Measurements from ENCODE around the gene TMEM74B.
A peak's percentile ranks its signal among the peaks of the same experiment; 100 is the strongest.
"Not testable (repeated sequence)": the region's sequence is repeated elsewhere in the genome, so short reads cannot be mapped to it uniquely, and the experiment has no call there.

Gene TMEM74B
- 0 to 0.18 (median 0.04) reads per million in 18 experiments for total RNA-seq

DNA sequence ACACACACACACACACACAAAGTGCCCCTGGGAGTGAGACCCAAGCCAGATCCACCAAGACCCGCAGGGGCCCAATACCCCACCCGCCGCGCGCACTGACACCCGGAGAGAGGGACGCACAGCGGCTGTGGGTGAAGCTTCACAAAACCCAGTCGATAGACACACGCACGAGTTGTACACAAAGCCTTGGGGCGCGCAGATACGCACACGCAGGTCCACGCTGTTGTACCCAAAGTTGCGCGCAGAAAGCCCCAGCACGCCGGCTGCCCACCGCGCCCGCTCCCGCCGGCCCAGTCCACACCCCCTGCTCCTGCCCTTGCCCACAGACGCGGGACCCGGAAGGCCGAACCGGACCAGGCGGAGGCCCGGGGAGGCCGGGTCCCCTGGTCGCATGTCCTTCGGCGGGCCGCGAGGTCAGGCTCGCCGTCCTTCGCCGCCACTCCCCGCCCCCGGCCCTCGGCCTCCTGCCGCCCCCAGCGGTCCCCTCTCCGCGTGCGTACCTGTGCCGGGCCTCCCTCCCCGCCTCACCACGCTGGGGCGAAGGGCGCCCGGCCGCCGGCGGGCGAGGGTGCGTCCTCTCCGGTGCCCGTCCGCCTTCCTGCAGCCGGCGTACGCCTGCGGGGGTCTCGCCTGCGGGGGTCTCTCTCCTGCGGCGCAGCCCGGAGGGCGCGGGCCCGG is at the start of gene TMEM74B:
Gene TMEM74B, minus strand, starts transcription at position 344 of the 678 bp plus-strand sequence. CDS start 1,180 bp downstream, outside the sequence.
- no peak for DNase-seq

DNA sequence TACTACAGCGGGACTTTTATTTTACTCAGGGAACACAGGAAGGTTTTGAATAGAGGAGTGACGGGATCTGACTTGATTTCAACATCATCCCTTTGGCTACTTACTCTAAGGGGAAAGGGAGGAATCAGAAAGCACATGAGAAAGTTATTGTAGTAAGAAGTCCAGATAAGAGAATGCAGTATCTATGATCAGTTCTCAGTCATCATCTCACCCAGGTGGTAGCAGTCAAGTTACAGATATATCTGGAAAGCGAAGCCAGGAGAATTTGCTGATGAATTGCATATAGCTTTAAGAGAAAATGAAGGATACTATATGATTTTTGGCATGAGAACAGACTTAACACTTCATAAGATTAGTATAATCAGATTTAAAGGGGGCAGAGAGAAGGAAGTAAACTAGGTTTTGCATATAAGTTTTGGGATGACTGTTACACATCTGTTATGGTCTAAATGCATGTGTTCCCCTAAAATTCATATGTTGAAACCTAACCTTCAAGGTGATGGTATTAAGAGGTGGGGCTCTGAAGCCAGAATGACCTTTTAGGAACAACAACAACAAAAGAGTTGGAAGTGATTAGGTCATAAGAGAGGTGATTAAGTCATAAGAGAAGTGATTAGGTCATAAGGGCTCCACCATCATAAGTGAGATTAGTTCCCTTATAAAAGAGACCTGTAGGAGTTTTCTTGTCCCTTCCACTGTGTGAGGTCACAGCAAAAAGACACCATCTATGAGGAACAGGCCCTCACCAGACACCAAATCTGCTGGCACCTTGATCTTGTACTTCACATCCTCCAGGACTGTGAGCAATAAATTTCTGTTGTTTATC is 47.7 kb upstream of the TMEM74B start:
- DNase-seq: no peak

DNA sequence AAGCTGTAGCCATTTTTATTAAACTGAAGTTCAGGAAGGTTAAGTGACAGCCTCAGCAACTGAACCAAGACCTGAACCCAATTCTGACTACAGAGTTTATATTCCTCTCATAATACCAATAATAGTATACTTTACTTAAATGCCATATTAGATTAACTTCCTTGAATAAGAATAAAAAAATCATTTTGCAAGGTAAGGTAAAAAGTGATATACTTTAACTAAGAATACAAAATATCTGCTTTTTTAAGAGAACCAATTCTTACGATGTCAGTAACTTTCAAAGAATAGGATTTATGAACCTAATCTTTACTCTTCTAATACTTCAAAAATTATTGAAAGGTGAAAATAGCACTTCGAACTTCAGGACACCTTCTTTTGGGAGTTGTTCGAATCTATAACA is 44.8 kb upstream of the TMEM74B start:
- DNase-seq: no peak

DNA sequence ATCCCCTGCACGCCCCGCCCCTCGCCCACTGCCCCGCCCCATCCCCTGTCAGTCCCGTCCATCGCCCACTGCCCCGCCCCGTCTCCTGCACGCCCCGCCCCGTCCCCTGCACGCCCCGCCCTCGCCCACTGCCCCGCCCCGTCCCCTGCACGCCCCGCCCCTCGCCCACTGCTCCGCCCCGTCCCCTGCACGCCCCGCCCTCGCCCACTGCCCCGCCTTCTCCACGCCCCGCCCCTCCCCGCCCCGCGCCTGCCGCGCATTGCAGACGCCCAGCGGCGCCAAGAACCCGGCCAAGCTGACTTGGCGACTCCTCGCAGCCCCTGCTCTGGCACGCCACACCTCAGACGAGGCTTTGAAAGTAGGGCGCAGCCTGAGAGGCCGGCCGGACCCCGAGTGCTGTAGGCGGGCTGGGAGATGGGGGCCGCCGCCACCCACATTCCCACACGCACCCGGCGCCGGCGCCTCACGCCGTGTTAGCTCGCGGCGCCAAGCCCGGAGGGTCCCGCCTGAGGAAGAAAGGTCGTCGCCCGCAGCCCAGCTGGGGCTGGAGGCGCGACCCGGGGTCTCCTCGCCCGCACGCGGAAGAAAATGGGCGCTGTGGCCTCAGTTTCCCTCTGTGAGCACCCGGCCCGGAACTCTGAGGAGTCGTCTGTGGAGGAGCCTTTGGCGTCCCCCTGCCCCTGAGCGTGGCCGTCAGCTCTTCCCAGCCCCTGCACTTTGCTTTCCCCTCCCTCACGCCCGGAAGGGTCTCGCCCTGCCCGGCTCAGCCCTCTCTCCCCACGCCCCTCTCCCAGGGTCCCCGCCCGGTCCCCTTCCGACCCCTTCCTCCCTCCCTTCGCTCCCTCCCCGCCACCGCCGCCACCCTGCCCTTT is 41.2 kb upstream of the TMEM74B start, which contains the start of gene RAD21L1:
Gene RAD21L1, plus strand, starts transcription at position 262 of the 872 bp plus-strand sequence. CDS start 2,410 bp downstream, outside the sequence.
- DNase-seq: peak; percentile 33 to 64

DNA sequence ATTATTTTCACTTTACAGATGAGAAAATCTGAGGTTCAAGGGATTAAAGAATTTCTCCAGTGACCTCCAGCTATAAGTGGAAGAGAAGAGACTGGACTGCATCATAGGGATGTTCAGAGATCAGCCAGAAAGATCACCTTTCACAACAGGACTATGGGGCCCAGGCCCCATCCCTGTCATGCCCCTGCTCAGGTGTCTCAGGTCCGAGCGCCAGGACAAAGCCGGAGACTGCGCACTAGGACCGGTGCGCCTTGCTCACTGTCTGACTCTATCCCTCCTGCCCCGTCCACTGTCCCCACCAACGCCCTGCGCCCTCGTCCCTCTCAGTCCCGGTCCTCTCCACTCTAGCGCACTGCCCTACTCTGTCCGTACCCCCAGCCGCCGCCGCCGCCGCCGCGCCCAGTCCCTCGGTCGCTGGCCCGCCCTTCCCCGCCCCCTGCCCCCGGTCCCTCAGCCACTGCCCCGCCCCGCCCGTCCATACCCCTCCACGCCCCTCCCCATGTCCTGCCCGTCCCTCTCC is 40.5 kb upstream of the TMEM74B start:
- DNase-seq: no peak

DNA sequence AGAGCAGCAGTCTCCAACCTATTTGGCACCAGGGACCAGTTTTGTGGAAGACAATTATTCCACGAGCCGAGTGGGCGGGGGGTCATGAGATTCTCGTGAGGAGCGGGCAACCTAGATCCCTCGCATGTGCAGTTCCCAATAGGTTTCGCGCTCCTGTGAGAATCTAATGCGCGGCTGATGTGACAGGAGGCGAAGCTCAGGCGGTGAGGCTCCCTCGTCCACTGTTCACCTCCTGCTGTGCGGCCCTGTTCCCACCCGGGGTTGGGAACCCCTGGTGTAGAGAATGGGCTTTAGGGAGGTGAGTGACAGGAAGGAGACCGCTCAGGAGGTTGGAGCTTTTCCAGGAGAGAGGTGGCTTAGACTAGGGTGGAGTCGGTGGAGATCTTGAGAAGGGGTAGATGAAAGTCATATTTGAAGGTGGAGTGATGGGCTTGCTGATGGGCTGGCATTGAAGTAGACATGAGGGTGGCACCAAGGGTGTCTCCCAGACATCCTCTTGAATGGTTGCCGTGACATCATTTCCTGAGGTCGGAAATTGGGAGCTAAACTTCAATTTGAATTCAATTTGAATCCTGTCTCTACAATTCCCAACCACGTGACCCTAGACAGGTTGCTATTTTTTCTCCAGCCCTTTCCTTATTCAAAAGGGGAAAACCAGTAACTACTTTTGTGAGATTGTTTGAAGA is 39.6 kb upstream of the TMEM74B start:
- no peak for DNase-seq

DNA sequence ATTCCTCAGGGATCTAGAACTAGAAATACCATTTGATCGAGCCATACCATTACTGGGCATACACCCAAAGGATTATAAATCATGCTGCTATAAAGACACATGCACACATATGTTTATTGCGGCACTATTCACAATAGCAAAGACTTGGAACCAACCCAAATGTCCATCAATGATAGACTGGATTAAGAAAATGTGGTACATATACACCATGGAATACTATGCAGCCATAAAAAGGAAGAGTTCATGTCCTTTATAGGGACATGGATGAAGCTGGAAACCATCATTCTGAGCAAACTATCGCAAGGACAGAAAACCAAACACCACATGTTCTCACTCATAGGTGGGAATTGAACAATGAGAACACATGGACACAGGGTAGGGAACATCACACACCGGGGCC is 38.0 kb upstream of the TMEM74B start:
- DNase-seq: not testable (repeated sequence)

DNA sequence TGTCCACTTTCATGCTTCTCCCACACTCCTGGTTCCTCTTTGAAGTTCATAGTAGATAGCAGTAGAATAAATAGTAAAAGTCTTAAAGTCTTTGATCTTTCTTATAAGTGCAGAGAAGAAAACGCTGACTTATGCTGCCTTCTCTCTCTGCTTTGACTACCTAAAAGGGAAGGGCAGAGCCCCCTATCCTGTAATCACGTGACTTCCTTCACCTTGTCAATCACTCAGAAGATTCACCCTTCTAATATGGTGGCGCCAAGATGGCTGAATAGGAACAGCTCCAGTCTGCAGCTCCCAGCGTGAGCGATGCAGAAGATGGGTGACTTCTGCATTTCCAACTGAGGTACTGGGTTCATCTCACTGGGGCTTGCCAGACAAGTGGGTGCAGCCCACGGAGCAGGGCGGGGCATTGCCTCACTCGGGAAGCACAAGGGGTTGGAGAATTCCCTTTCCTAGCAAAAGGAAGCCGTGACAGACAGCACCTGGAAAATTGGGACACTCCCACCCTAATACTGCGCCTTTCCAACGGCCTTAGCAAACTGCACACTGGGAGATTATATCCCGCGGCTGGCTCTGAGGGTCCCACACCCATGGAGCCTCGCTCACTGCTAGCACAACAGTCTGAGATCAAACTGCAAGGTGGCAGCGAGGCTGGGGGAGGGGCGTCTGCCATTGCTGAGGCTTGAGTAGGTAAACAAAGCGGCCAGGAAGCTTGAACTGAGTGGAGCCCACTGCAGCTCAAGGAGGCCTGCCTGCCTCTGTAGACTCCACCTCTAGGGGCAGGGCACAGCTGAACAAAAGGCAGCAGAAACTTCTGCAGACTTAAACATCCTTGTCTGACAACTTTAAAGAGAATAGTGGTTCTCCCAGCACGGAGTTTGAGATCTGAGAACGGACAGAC is 32.0 kb upstream of the TMEM74B start:
- DNase-seq: not testable (repeated sequence)

DNA sequence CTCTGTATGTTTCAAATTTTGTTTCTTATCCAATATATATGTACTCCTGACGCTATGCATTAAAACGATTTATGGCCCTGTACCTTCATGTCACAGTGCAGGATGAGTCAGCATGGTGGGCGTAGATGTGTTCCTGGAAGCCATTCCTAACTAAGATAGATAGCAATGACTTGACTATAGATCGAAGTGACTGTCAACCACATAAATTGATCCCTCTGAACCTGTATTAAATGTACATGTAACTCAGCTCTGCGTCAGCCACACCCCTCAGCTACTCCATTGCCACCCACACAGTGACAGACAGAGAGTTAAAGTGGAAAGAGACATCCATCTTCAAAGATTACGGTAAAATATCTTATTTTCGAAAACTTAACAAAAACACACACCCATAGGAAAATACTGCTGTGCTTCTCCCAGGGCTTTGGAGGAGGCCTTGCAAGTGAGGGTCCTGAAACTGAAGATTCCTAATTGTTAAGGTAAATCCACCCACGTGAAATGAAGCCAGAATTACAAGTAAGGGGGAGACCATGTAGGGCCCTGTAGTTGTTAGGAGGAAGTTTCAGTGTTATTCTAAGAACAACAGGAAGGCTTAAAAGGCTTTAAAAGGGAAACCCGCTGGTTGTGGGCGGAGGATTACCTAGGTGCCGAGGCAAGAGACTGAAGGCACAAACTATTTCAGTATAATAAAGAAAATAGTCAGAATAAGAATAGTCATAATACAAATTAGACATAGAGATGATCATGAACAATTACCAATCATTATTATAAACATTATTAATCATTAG is 30.8 kb upstream of the TMEM74B start:
- DNase-seq: peak; percentile 16 to 40

DNA sequence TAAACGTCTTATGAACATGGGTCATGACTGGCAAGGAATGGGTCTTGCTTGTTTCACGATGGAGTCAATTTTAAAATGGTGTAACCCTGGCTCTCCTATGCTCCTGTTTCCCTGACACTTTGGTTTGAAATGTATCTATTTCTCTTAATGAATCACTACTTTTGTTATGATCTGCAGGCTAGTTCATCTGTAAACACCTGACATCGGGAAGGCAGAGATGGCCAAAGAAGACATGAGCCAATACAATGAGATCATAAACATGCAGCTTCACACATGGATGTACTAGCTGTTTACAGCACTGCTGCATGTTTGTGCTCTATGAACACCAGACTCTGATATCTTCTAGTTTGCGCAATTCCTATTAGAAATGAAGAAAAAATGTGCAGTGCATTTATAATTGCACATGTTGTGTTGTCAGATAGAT is 30.1 kb upstream of the TMEM74B start:
- DNase-seq: no peak

DNA sequence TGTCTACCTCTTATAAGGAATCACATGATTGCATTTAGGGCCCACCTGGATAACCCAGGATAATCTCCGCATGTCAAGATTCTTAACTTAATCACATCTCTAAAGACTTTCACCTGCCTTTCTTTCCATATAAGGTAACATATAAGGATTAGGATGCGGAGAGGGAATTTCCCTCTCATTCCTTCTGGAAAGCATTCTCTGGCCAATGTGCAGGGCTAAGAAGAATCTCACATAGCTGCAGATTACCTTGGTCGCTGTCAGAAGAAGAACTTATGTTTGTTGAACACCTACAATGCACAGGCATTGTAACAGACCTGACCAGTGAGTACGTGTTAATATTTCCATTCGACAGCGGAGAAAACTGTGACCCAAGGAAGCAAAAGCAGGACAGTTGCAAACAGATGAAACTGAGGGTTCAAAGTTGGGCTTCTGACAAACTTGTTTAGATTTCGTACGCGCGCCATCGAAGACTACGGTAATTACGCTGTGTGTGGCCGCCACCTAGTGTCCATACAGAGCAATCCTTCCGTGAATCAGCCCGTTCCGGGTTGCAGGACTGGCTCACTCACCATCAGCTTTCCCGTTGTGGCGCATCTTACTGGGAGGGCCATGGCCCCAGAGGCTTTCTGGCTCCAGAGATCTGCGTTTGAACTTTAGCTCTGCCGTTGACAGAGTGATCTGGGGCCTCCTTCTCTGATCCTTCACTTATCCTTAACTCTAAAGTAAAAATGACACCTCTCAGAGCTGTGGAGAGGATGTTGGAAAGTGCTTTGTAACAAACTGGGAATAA is 28.0 kb upstream of the TMEM74B start:
- peak; percentile 69 to 81 for DNase-seq

DNA sequence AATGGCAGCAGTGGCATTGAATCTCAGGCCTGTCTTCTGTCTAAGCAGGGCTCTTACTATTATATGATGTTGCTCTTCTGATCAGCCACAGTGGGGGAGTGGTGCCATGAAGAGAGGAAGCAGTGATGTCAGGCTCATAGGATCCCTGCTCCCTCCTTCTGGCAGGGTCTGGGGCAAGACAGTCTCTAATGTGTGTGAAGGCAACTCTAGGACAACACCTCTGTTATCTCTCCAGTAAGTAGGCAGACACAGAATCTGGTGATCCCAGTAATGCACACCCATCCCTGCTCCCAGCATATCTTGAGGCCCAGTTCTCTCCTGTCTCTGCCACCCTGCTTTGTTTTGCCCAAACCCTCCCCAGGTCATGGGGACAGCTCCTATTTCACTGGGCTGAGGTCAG is 27.2 kb upstream of the TMEM74B start:
- peak; percentile 54 to 75 for DNase-seq

DNA sequence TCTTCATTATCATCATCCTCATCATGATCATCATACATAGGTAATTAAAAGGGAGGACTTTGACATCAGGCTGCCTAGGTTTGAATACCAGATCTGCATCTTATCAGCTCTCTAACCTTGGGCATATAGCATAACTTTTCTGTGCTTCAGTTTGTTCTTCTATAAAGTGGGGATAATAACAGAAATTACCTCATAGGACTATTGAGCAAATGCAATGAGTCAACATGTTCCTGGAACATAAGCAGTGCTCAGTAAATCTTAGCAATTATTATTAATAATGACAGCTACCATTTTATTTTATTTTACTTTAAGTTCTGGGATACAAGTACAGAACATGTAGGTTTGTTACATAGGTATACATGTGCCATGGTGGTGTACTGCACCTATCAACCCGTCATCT is 25.7 kb upstream of the TMEM74B start:
- peak; percentile 41 to 53 for DNase-seq

DNA sequence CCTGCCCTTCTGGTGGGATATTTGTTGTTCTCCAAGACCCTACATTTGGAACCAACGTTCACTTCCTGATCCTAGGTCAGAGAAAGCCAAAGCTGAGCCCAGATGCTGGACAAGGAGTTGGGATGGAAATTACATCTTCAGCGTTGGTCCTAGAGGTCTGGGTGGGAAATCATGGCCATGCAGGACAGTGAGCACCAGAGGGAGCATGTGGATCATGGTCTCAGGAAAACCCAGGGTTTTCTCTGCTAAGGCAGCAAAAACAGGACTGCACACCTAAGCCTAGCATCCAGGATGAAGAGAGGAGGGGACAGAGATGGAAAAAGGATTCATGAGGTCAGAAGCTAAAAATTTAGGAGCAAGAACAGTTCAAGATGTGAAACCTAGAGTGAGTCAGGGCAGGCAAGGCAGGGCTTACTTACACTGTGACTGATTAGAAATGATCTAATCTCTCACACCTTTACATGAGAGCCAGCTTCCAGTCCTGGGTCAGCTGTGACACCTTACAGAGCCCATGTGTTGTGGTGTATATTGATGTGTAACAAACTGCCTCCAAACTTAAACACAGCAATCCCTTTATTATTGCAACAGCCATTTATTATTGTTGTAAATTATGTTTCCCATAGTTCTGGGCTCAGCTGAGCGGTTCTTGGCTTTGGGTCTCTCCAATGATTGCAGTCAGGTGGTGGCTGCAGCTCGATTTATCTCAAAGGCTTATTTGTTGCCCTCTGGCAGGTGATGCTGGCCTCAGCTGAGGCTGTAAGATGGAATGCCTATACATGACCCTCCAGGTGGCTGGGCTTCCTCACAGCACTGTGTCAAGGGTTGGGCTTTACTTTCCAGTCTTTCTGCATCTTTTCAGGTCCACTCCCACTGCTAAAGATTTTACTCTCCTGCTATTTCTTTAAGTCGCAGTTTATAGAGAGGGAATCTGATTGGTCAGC is 24.9 kb upstream of the TMEM74B start:
- DNase-seq: no peak

DNA sequence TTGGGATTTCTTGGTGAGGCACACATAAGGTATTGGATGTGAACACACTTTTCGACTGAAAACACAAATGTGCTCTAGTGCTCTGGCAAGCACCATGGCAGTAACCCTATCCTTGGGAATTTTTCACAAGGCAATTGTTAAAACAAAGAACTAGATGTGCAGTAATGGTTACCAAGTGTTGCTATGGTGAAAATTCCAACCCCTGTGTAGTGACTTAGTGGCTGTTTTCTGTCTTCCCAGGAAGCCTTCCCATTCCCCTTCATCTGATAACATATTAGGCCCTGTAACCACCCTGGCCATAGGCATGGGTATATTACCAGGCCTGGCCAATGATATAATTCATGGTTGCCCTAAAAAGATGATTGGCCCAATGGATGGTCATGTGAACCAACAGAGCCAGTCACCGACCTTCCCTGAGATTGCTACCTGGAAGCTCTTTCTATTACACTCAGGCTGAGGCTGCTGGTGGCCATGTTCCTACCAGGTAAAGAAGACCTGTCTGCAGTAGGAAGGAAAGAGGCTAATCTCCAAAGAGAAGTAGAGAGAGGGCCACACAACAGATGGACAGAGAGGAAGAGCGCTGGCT is 22.6 kb upstream of the TMEM74B start:
- no peak for DNase-seq

DNA sequence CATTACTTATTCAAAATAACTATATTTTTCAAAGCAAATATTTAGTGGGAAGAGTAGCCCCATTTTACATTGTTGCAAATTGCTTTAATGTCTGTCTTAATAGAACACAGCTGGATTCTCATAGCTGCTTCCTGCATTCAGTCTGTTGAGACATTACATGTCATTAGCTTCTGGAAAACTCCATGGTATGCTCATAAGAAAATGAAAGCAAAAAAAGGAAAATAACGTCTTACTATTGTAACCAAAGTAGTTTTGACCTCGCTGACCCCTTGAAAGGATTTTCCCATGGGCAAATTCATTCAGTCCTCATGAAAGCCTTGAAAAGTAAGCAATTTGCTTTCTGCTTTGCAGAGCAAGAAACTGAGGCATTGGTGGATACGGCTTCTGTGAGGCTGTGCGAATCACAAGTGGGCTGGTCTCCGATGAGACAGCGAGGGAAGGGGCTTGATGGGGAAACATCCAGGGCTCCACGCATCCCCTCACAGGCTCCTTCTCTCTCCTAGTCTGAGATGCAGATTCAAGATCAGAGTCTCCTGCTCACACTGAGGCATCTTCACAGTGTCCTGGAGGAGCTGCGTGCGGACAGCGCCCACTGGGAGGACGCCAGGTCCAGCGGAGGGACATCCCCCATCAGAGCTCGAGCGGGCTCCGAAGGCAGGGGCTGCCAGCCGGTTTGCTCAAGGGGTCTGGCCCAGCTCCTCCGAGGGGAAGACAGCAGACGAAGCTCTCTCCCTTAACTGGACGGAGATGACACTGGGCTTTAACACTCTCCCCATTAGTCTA is 21.8 kb upstream of the TMEM74B start:
- DNase-seq: no peak

DNA sequence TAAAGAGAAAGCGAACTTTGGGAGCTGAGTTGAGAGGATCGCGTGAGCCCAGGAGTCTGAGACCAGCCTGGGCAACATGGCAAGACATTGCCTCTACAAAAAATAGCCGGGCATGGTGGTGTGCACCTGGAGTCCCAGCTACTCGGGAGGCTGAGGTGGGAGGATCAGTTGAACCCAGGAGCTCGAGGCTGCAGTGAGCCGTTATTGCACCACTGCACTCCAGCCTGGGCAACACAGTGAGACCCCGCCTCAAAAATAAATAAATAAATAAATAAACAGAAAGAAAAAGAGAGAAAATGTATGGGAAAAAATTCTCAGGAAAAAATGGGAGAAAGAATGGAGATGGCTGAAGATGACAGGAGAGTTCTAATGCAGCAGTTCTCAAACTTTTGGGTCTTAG is 21.0 kb upstream of the TMEM74B start:
- DNase-seq: no peak

Data from inflammatory macrophage (primary cell).